HT-29 (cell line): ENCODE results near the gene YWHAH. TPM values are rescaled to one million over a fixed set of nuclear protein-coding genes. Genes with fewer than 3 reads are reported as not detected.
"Not testable (repeated sequence)": the region's sequence is repeated elsewhere in the genome, so short reads cannot be mapped to it uniquely, and the experiment has no call there.

Experiments used
- DNase-seq: peaks from one replicate; pipeline ENCODE4 v3.0.0-alpha.2; 2015; ENCODE audit warnings: low spot score
- small RNA-seq: library from RNA; depleted of rRNA; stranded (forward); fragments of <200 nt; gene quantifications from one replicate; pipeline ENCODE3, GENCODE V24; 2014
- total RNA-seq: library from RNA; depleted of rRNA; stranded (reverse); fragments of >200 nt; shearing (Covaris generic); gene quantifications from 2 replicates; pipeline ENCODE4 v1.2.3, GENCODE V29; 2014; rRNA removed

Gene YWHAH
- total RNA-seq, 1 experiment from 2014 or later = 111 TPM

- no peak for DNase-seq
Measured at GRCh38 chr22:31980628-31981027, 36.3 kb downstream of the YWHAH start.

DNA sequence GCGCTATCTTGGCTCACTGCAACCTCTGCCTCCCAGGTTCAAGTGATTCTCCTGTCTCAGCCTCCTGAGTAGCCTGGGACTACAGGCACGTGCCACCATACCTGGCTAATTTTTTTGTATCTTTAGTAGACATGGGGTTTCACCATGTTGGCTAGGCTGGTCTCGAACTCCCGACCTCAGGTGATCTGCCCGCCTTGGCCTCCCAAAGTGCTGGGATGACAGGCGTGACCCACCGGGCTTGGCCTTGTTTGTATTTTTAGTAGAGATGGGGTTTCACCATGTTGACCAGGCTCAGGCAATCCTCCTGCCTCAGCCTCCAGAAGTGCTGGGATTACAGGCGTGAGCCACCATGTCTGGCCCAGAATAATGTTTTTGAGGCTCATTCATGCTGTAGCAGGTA, 37.6 kb downstream of the YWHAH start:
- not testable (repeated sequence) for DNase-seq

DNA sequence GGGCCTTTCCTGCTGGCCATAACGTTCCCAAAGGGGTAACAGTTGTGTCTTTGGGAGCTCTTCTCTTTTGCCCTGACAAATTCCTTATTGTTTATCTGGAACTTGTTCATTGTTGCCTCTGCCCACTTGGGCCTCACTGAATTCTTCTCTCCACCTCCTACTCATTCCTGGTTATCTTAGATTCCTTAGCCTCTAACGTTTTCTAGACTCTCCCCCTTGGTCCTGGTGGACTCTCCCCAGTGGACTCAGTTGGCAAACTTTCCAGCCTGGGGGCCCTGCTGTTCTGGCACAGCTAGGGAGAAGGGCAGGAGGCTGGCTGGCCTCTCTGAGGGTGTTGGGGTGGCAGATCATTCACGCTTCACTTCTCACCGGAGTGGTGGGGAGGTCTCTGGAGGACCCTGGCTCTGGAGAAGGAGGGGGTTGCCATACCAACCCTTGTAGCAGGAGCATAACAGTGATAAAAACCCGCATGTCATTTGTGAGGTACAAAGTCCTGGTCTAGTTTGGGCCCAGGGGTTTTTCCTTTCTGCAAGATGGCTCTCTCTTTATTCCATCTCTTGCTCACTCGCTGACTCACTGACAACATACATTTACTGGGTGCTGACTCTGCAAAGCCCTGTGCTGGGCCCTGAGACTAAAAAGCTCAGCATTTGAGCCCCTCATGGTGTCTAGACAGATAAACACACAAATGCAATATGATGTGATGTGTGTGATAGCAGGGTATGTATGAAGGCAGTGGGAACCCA, 39.7 kb downstream of the YWHAH start:
- DNase-seq = no peak

DNA sequence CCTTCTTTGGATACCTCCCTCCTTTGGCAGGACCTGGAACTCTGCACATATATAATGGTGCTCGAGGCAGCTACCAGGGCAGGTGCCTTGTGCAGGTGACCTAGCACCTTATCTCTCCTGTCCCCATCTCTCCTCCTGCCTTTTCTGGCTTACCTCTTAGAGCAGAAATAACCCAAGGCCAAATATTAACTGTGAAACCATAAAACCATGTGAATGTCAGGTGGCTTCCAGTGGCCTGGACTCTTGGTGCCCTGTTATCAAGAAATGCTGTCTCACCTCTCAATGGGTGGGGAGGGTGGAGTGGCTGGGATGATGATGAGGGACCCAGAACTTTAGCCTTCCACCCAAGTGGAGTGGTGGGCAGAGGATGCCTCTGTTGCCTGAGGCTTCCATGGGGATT, 42.9 kb downstream of the YWHAH start:
- no peak for DNase-seq

DNA sequence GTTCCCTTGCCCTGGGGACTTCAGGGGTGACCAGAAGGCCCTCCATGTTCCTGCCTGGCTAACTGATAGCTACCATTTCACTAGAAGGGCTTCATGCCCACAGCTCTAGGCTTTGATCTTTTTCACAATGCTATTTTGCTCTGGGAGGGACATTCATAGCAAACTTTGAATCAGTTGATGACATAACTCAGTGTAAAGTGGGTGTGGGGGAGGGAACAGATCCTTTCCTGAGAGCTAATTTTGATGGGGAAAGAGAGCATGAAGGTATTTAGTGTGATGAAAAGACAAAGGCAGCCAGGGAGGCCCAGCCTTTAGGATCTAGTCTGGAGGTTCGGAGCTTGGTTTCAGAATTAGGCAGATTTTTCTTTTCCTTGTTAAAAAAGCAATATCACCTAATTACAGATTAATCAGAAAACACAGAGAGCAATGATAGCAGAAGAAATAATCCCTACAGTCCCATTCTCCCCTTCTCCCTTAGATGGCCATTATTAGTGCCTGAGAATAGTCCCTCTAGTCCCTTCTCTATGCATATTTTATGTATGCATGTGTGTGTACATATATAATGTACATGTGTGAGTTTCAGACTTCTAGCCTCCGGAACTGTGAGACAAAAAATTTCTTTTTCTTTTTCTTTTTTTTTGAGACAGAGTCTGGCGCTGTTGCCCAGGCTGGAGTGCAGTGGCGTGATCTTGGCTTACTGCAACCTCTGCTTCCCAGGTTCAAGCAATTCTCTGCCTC, 46.9 kb downstream of the YWHAH start:
- DNase-seq = no peak

GRCh38 chr22:31995046-31995445, 50.7 kb downstream of the YWHAH start:
- peak; percentile 12 for DNase-seq

- no peak for DNase-seq
Measured at GRCh38 chr22:31995807-31996206, 51.5 kb downstream of the YWHAH start.

- DNase-seq = no peak
Measured at GRCh38 chr22:31998784-31999385, 54.5 kb downstream of the YWHAH start.

DNA sequence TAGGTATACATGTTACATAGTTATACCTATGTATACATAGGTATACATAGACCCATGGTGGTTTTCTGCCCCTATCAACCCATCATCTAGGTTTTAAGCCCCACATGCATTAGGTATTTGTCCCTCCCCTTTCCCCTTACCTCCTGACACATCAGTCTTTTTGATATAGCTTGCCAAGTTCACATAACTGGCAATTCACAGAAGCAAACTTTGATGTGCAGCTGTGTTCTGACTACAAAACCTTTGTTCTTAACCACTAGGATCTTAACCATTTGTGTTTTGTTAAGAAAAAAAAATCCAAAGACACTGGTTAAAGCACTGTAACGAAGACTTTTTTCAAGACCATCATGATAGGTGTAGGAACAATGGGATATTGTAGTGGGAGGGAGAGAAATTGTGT, 55.8 kb downstream of the YWHAH start:
- DNase-seq = no peak

GRCh38 chr22:32005453-32005852, 61.1 kb downstream of the YWHAH start:
- peak; percentile 22 for DNase-seq

Small RNAs within 50 kb of the gene (small RNA-seq; reads per million reads assigned to genes)
- 0.36 reads per million for gene RN7SL305P

Other genes with a start within 250 kb of the YWHAH start
- gene PRR14L, start 194.4 kb upstream of the YWHAH start, total RNA-seq = 5.3 and 6.9 TPM in 2 replicates
- gene DEPDC5, start 190.5 kb upstream of the YWHAH start, total RNA-seq = 10.0 and 10.7 TPM in 2 replicates
- 3.9 and 6.8 TPM in 2 replicates for gene SLC5A1, start 98.7 kb downstream of the YWHAH start, total RNA-seq
- gene C22orf42, start 214.8 kb downstream of the YWHAH start, total RNA-seq = not detected in 2 replicates